IPS DF 19.7 (cell line): ENCODE results near the gene FAM107B.
"Not testable (repeated sequence)": the region's sequence is repeated elsewhere in the genome, so short reads cannot be mapped to it uniquely, and the experiment has no call there.

ENCODE experiments used
- DNase-seq: peaks from one replicate; pipeline ENCODE4 v3.0.0-alpha.2; 2013; ENCODE audit warnings: low read depth, low spot score

FAM107B gene

GRCh38 chr10:14664345-14664744 lies 110.4 kb downstream of the FAM107B start:
- DNase-seq = no peak

- DNase-seq = no peak
Observed at GRCh38 chr10:14661818-14662217, 112.9 kb downstream of the FAM107B start.

GRCh38 chr10:14660831-14661230 lies 113.9 kb downstream of the FAM107B start:
- DNase-seq = no peak

GRCh38 chr10:14659626-14660196 lies 115.0 kb downstream of the FAM107B start:
- DNase-seq = no peak

GRCh38 chr10:14659137-14659536 lies 115.6 kb downstream of the FAM107B start:
- not testable (repeated sequence) for DNase-seq

- DNase-seq = no peak
Observed at GRCh38 chr10:14658331-14659127, 116.2 kb downstream of the FAM107B start.

GRCh38 chr10:14656052-14656730 lies 118.5 kb downstream of the FAM107B start:
- DNase-seq = no peak

GRCh38 chr10:14654821-14655382 lies 119.8 kb downstream of the FAM107B start:
- DNase-seq = no peak

- no peak for DNase-seq
Observed at GRCh38 chr10:14653271-14654161, 121.2 kb downstream of the FAM107B start.

GRCh38 chr10:14652816-14653215 lies 121.9 kb downstream of the FAM107B start:
- no peak for DNase-seq

GRCh38 chr10:14652067-14652466 lies 122.6 kb downstream of the FAM107B start:
- DNase-seq = no peak

GRCh38 chr10:14649739-14650138 lies 125.0 kb downstream of the FAM107B start:
- no peak for DNase-seq

GRCh38 chr10:14648946-14649345 lies 125.8 kb downstream of the FAM107B start:
- no peak for DNase-seq

GRCh38 chr10:14648005-14648765 lies 126.5 kb downstream of the FAM107B start:
- DNase-seq = no peak

GRCh38 chr10:14645239-14645960 lies 129.3 kb downstream of the FAM107B start:
- DNase-seq = no peak

GRCh38 chr10:14639637-14640036 lies 135.1 kb downstream of the FAM107B start:
- DNase-seq = no peak

GRCh38 chr10:14635043-14635710 lies 139.5 kb downstream of the FAM107B start:
- no peak for DNase-seq

GRCh38 chr10:14634572-14634971 lies 140.1 kb downstream of the FAM107B start:
- DNase-seq = not testable (repeated sequence)

- no peak for DNase-seq
Observed at GRCh38 chr10:14625765-14626525, 148.8 kb downstream of the FAM107B start.
